ENCODE results near the gene HIPK1.

Gene HIPK1

GRCh38 chr1:114024049-114024448 lies 94.9 kb downstream of the HIPK1 start:
- no peak overlapping the region for H3K27ac ChIP-seq

DNA sequence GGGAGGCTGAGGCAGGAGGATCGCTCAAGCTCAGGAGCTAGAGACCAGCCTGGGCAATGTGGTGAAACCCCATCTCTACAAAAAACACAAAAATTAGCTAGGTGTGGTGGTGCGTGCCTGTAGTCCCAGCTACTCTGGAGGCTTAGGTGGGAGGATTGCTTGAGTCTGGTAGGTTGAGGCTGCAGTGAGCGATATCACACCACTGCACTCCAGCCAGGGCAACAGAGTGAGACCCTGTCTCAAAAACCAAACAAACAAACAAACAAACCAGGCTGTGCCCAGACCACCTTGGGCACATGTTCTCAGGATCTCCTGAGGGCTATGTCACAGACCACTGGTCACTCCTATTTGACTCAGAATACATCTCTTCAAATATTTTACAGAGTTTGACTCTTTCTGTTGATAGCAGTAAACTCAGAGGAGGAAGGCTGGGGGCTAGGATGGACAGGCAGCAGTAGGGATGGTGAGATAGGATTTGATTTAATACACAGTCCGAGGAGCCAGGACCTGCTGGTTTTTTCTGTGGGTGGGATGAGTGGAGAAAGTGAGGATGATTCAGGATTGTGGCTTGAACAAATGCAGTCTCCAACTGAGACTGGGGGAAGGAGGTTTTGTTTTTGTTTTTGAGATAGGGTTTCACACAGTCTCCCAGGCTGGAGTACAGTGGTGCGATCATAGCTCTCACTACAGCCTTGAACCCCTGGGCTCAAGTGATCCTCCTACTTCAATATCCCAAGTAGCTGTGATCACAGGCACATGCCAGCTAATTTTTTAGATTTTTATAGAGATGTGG lies 96.7 kb downstream of the HIPK1 start:
- no peak overlapping the region for H3K27ac ChIP-seq
- TF ChIP-seq CTCF (IDR thresholded peaks at IDR 0.05) = no peak
- no peak for TF ChIP-seq ZFX (IDR thresholded peaks at IDR 0.05; ENCODE audit: borderline replicate concordance)

More at GRCh38 chr1:114024049-114024448, 94.9 kb downstream of the HIPK1 start:
- no peak for TF ChIP-seq ZFX (IDR thresholded peaks at IDR 0.05; ENCODE audit: borderline replicate concordance)
- TF ChIP-seq CTCF (IDR thresholded peaks at IDR 0.05) = no peak

- no peak overlapping the region for H3K27ac ChIP-seq
- TF ChIP-seq CTCF (IDR thresholded peaks at IDR 0.05) (no peak), ZFX (IDR thresholded peaks at IDR 0.05; ENCODE audit: borderline replicate concordance) (no peak)
Measured at GRCh38 chr1:114026797-114027196, 97.7 kb downstream of the HIPK1 start.

All from 22Rv1 (cell line).